Muscle of leg (tissue), 11 donors: Measurements from ENCODE around the gene VCAN. TPM values are rescaled to one million over a fixed set of nuclear protein-coding genes. Genes with fewer than 3 reads are reported as not detected.

Experiments used
- DNase-seq: peaks from one replicate; pipeline ENCODE4 v3.0.0; 2013
- H3K27ac ChIP-seq: one replicate; pipeline ENCODE4 v1.5.1; 2013; ENCODE audit warnings: mild to moderate bottlenecking, low read length, control low read depth
- H3K27me3 ChIP-seq: one replicate; pipeline ENCODE4 v1.6.1; 2013; ENCODE audit warnings: low read length; ENCODE audit not compliant: control insufficient read depth, insufficient read depth
- H3K36me3 ChIP-seq: one replicate; pipeline ENCODE4 v1.6.1; 2013; ENCODE audit warnings: low read length; ENCODE audit not compliant: control insufficient read depth, insufficient read depth
- H3K4me1 ChIP-seq: one replicate; pipeline ENCODE4 v1.6.1; 2013; ENCODE audit warnings: low read length; ENCODE audit not compliant: control insufficient read depth, insufficient read depth
- H3K4me3 ChIP-seq: one replicate; pipeline ENCODE4 v1.5.1; 2013; ENCODE audit warnings: low read length, control low read depth
- H3K9me3 ChIP-seq: replicated peaks from 2 replicates; pipeline ENCODE4 v1.6.1; 2013; ENCODE audit warnings: low read depth, low read length; ENCODE audit not compliant: control insufficient read depth
- WGBS: methylation state at CpG from one replicate; pipeline ENCODE4 v1.1.5; 2013; ENCODE audit warnings: missing lambda C conversion rate; ENCODE audit not compliant: insufficient coverage; 5-methylcytosine and 5-hydroxymethylcytosine counted together
- polyA plus RNA-seq, 8 donors: library from polyadenylated mRNA; unstranded; fragments of 120-200 nt; gene quantifications; one replicate each; pipeline versions ENCODE4 v1.2.1 to v1.2.3, GENCODE V29; 2013; ENCODE audit warnings: inconsistent platforms in 1 of 8, low replicate concordance in 1 of 8; ENCODE audit not compliant: insufficient read length in 8 of 8, insufficient read depth in 1 of 8
- total RNA-seq: library from RNA; stranded (reverse); fragments of 120-200 nt; gene quantifications from one replicate; pipeline ENCODE4 v1.2.4, GENCODE V29; 2013

Gene VCAN
- total and polyA plus RNA-seq, 9 donors = 187 to 382 (median 256) TPM

- H3K4me1 ChIP-seq = no peaks in the 10 kb centered on the region
- H3K27ac ChIP-seq = no peak overlapping the region
- WGBS = no CpG with 5 or more reads among the region's 1 CpG
- no peaks in the 10 kb centered on the region for H3K27me3 ChIP-seq
- H3K36me3 ChIP-seq = peaks cover 7% of the 10 kb centered on the region
- no peak overlapping the region for H3K4me3 ChIP-seq
- no peak for DNase-seq
- H3K9me3 ChIP-seq = no peaks in the 10 kb centered on the region
Observed at GRCh38 chr5:83554686-83555085, 83.1 kb downstream of the VCAN start.

- Histone ChIP-seq H3K27me3 (no peaks in the 10 kb centered on the region), H3K27ac (no peak overlapping the region), H3K4me3 (no peak overlapping the region), H3K9me3 (no peaks in the 10 kb centered on the region), H3K4me1 (no peaks in the 10 kb centered on the region), H3K36me3 (peaks cover 7% of the 10 kb centered on the region)
- no peak for DNase-seq
- no CpG with 5 or more reads among the region's 2 CpGs for WGBS
Observed at GRCh38 chr5:83555263-83555662, 83.7 kb downstream of the VCAN start.

- peaks cover 7% of the 10 kb centered on the region for H3K36me3 ChIP-seq
- H3K9me3 ChIP-seq = no peaks in the 10 kb centered on the region
- no peaks in the 10 kb centered on the region for H3K4me1 ChIP-seq
- no peak overlapping the region for H3K4me3 ChIP-seq
- no peak overlapping the region for H3K27ac ChIP-seq
- H3K27me3 ChIP-seq = no peaks in the 10 kb centered on the region
- no peak for DNase-seq
- 85% methylated on average over 2 of the region's 3 CpGs for WGBS
Observed at GRCh38 chr5:83556190-83556589, 84.6 kb downstream of the VCAN start.

GRCh38 chr5:83559118-83559785 lies 87.7 kb downstream of the VCAN start:
- no peak overlapping the region for H3K4me3 ChIP-seq
- H3K9me3 ChIP-seq = no peaks in the 10 kb centered on the region
- no peak for DNase-seq
- 86% methylated on average over 3 of the region's 5 CpGs for WGBS
- peaks cover 7% of the 10 kb centered on the region for H3K36me3 ChIP-seq
- peaks cover 8% of the 10 kb centered on the region for H3K4me1 ChIP-seq
- H3K27me3 ChIP-seq = no peaks in the 10 kb centered on the region
- H3K27ac ChIP-seq = no peak overlapping the region

DNA sequence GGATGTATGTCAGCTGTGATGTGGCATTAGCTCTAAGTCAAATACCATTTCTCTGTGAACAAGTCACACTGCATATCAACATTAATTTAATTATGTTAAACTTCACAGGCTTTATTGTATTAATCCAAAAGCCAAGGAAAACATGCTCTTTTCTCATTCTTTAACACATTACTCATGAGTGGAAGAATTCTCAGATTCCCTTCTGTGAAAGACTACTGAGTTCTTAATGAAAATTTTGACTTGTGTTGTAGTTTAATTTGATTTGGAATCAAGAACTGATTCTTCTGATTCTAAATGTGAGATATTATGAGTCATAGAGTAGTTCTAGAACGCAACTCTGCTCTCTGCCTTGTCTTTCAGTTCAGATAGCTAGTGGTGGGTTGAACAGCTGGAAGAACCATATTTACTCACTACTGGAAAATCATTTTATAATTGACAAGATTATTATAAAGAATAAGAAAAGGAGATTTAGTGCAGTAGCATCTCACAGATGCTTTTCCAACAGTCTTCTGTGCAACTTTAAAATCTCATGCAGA lies 90.6 kb downstream of the VCAN start:
- no peaks in the 10 kb centered on the region for H3K9me3 ChIP-seq
- H3K27ac ChIP-seq = peak overlapping the region; percentile 66
- H3K4me1 ChIP-seq = peaks cover 8% of the 10 kb centered on the region
- no CpG with 5 or more reads among the region's 1 CpG for WGBS
- peak; percentile 43 for DNase-seq
- no peak overlapping the region for H3K4me3 ChIP-seq
- H3K27me3 ChIP-seq = no peaks in the 10 kb centered on the region
- peaks cover 5% of the 10 kb centered on the region for H3K36me3 ChIP-seq

DNA sequence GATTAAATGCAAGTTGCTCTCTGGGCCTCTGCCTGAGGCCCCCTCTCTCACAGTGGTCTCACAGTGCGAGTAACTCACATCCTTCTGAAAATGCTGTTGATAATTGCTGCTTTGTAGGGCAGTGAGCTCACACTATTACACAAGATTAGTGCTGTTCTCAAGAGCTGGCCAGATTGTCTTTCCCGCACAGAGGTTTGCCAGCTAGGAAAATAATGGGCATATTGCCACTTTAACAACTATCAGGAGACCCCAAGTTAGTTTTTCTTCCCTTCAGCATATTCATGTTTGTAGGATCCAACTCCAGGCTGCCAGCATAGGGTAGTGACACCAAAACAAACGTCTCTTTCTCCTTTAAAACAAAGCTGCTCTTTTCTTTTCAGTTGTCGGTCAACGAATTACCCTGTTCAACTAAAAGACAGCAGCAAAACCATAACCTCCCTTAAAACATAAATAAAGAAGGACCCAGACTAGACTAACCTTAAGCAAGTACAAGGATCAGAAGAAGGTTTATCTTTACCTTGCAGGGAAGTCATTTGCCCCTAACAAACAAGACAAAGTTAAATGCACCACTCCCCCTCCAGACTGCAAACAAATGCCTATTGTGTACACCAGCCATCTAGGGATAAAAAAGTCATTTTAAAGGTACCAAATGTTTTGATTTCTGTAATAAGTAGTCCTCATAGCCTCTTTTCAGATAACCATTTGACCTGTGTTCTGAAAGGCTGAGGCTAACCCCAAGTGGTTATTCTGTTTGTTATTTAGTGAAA lies 91.4 kb downstream of the VCAN start:
- DNase-seq = peak; percentile 70

DNA sequence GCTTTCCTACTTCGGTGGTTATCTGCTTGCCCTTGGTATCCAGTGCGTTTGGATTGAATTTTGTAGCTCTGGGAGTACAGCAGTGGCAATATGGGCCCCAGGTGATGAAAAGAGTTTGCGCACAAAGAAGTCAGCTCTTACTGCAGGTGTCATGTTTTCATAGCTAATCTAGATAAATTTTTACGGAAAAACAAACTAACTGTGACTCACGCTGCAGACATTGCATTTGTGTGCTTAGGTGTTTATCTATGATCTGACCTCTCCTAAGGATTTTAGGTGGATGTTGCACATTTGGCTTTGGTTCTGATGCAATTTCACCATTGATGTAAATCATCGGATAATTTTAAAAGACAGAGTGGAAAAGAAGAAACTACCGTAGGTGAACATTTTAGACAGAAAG lies 92.1 kb downstream of the VCAN start:
- H3K36me3 ChIP-seq = peaks cover 2% of the 10 kb centered on the region
- no peak for DNase-seq
- H3K4me3 ChIP-seq = no peak overlapping the region
- no peaks in the 10 kb centered on the region for H3K27me3 ChIP-seq
- no peaks in the 10 kb centered on the region for H3K9me3 ChIP-seq
- H3K27ac ChIP-seq = peak overlapping the region; percentile 23
- peaks cover 8% of the 10 kb centered on the region for H3K4me1 ChIP-seq
- whole genome bisulfite sequencing = 50% methylated on average over 1 of the region's 7 CpGs

More for the DNA sequence above, 91.4 kb downstream of the VCAN start:
- Histone ChIP-seq H3K4me3 (no peak overlapping the region), H3K4me1 (peaks cover 8% of the 10 kb centered on the region), H3K9me3 (no peaks in the 10 kb centered on the region), H3K36me3 (peaks cover 3% of the 10 kb centered on the region), H3K27me3 (no peaks in the 10 kb centered on the region), H3K27ac (peak overlapping the region; percentile 66)
- 50% methylated on average over 4 of the region's 5 CpGs for WGBS

DNA sequence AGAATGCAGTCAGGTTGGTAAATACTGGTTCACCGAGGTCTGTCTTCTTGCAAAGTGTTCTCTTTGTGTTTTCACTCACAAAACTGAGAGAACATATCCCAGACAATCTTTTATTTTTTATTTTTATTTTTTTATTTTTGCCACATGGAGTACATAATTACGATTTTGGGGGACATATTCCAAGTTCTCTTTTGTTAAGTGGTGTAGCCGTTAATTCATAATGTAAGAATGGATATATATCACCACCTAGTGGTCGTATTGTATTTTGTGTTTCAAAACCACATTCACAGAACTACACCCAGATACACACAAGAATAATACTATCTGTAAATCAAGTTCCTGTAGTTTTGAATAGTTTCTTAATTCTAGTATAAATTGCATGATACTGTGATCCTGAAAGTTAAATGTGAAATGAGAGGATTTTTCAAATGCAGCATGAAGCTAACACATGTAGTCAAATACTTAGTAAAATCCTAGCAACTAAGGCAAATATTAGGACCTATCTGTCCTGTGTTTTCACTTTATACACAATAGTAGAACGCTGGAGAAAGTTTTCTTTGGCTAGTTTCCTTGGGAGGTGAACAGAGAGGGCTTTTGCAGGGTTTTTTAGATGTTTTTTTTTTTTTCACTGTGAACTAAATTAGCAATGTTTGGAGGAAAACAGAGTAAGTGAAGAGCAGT lies 92.7 kb downstream of the VCAN start:
- DNase-seq = peak; percentile 70
- Histone ChIP-seq H3K4me3 (no peak overlapping the region), H3K4me1 (peaks cover 8% of the 10 kb centered on the region), H3K27me3 (no peaks in the 10 kb centered on the region), H3K36me3 (peaks cover 2% of the 10 kb centered on the region), H3K9me3 (no peaks in the 10 kb centered on the region), H3K27ac (no peak overlapping the region)
- WGBS = no CpG with 5 or more reads among the region's 5 CpGs

DNA sequence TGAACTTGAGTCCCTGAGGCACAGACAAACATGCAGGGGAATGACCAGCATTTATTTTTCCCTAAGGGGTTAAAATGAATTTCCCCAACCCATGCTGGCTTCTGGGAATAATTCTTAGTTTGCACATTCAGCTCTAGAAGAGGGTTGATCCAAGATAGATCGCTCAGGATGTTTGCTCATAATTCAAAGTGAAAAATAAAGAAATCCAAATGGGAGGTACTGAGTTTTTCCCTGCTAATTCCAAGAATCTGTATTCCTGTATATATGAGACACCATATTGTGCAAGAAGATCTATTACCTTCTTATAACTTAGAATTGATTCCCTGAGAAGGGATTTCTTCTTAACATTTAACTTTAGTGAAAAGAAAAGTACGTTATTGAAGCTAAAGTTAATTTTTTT lies 96.2 kb downstream of the VCAN start:
- DNase-seq = no peak
- Histone ChIP-seq H3K36me3 (peaks cover 5% of the 10 kb centered on the region), H3K27me3 (no peaks in the 10 kb centered on the region), H3K27ac (no peak overlapping the region), H3K4me3 (no peak overlapping the region), H3K9me3 (no peaks in the 10 kb centered on the region), H3K4me1 (peaks cover 6% of the 10 kb centered on the region)
- no CpG with 5 or more reads among the region's 2 CpGs for WGBS

- H3K36me3 ChIP-seq = peaks cover 5% of the 10 kb centered on the region
- peaks cover 3% of the 10 kb centered on the region for H3K4me1 ChIP-seq
- no peak for DNase-seq
- H3K27me3 ChIP-seq = no peaks in the 10 kb centered on the region
- WGBS = 71% methylated on average over 2 of the region's 2 CpGs
- no peak overlapping the region for H3K4me3 ChIP-seq
- H3K9me3 ChIP-seq = no peaks in the 10 kb centered on the region
- H3K27ac ChIP-seq = no peak overlapping the region
Observed at GRCh38 chr5:83568186-83568585, 96.6 kb downstream of the VCAN start.
